ENCODE measurements around the gene KAZALD1.

Gene KAZALD1, protein sequence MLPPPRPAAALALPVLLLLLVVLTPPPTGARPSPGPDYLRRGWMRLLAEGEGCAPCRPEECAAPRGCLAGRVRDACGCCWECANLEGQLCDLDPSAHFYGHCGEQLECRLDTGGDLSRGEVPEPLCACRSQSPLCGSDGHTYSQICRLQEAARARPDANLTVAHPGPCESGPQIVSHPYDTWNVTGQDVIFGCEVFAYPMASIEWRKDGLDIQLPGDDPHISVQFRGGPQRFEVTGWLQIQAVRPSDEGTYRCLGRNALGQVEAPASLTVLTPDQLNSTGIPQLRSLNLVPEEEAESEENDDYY

DNA sequence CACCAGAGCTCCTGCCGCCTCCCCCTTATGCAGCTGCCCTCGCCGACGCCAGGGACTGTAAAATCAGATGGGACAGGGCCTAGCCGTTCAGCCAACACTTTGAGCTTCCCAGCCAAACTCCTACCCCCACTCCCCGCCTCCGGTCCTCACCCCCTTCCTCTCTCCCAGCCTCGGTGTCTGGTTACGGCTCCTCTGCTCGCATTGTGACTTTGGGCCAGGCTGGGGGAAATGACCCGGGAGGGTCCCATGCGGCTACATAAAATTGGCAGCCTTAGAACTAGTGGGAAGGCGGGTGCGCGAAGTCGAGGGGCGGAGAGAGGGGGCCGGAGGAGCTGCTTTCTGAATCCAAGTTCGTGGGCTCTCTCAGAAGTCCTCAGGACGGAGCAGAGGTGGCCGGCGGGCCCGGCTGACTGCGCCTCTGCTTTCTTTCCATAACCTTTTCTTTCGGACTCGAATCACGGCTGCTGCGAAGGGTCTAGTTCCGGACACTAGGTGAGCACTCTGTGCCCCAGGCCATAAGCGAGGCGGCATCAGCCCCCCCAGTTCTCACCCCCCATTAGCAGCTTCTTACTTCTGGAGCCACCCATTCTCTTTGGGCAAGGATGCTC, at the start of gene KAZALD1:
Gene KAZALD1 (plus strand): TSS at position 366 of the 608 bp plus-strand sequence. CDS start 604 bp downstream, outside the sequence.
- no peak for DNase-seq

DNA sequence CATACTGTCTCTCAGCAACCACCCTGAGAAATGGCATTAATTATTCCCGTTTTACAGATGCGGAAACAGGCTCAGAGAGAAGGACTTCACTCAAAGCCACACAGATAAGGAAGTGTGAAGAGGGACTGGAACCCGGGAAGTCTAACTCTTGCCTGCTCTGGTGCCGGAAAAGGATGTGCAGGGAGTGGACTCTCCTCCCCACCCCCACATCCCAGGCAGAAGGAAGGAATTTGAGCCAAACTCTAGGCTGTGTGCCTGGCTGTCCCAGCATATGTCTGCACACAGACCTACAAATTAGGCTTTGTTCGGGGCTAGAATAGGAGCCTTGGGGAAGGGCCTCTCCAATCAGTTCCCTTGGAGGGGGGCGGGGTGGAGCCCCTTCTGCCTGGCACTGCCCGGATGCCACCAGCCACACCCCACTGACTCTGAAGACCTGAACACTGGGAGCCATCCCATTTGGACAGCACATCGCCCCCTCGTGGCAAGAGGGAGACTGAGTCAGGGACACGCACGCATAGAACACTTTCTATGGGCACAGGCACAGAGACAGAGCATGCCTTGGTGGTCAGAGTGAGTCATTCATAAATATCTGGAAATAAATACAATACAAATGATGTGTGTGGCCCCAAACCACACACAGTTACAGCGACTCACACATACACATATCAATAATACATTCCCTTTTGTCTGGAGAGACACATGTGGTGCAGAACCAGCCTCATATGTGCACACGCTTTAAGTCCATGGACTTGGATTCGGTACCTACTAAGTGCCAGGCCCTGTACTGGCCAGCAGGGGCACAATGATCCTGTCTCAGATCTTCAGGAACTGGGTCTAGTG, 49.0 kb upstream of the KAZALD1 start:
- peak; percentile 69 for DNase-seq

DNA sequence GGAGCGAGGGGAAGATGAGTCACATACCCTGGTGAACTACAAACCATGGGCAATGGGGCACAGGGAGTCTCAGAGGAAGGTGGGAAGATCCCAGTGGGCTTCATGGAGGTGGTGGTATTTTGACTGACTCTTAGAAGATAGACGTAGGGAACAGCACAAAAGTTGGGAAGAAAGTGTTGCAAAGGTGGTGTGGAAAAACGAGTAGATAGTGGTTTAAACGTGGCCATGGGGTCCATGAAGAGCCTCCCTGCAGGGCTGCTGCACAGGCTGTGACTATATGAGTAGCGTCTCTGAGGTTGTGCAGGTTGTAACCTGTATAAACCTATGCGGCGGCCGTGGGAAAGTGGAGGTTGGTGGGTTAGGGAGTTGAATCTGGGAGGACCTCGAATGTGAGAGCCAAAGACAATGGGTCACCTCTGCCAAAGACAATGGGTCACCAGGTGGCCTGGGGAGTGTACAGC, 48.4 kb upstream of the KAZALD1 start:
- DNase-seq: no peak

DNA sequence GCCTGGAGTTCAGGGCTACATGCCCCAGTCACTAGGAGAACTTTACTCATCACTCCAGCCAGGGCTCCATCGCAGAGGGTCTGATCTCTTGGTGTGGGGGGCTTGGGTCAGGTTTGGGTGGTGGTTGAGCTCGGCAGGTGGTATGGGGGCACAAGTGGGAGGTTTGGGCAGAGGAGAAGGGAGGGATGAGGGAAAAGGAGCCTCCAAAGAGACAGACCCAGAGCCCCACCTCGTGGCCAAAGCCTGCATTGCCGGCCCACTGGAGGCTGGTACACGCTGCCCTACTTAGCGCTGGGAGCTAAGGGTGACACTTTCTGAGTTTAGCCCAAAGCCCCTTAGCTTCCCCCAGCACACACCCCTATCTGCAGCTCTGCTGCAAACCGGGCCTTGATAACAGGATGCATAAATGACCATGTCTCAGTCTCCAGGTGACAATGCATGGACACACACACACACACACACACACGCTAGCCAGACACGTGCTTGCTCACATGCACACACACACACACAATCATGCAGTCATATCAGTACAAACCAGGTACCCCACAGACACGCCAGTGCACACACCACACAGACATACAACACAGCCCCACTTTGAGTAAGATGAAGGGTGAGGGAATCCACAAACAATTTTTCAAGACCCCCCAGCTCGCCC, 47.4 kb upstream of the KAZALD1 start:
- peak; percentile 76 for DNase-seq

DNA sequence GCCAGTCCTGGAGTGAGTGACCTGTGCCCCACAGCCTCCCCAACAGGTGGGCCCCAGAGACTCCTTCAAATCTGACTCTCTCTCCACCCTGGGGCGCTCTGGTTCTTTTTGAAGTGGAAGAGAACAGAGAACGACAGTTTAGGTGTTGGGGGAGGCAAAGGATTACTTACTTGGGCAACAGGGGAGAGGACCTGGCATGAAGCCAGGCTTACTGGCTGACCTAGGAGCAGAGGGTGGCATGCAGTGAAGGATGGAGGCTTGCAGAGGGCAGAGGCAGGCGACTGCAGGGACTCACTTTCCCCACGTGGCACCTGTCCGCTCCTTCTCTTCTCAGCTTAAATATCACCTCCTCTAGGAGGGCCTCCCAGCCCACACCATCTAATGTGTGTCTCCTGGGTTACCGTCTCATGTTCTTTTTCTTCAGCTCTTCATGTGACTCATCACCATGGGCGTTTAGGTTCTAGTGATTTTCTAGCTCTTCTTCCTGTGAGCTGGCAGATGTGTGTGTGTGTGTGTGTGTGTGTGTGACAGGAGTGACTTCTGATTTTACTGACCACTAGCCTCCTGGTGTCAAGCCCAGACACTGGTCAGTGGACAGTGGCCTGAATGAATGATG, 46.7 kb upstream of the KAZALD1 start:
- DNase-seq: no peak

DNA sequence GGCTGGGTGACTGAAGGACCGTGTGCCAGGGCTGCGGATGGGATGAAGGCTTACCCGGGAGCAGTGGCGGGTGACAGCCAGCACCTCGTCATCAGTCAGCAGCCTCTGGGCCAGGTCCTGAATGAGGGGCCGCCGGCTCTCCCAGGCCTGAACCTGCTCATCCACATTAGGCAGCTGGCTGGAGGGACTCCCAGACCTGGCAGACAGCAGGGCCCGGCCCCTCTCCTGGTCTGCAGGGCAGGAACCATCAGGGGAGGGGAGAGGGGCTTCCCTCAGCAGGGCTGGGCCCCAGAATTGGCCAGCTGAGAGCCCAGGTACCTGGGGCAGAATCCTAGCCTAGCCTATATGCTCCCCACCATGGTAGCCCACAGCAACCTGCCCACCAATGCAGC, 46.2 kb upstream of the KAZALD1 start:
- DNase-seq: no peak

DNA sequence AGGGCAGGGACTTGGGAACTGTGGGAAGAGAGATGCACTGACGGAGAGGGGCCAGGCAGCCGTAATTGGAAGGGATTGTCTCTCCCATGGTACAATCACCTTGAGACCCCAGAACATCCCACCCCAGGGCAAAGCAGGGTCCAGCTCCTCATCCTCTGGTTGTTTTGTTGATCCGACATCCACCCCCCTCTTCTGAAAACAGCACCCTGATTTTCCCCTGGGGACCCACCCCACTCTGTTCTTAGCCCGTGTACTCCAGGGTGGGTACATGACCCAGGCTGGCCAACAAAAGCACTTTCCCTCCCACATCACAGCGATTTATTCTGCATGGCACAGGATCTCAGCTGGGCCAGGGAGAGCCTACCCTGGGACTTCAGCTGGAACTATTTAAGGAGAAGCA, 45.0 kb upstream of the KAZALD1 start:
- no peak for DNase-seq

DNA sequence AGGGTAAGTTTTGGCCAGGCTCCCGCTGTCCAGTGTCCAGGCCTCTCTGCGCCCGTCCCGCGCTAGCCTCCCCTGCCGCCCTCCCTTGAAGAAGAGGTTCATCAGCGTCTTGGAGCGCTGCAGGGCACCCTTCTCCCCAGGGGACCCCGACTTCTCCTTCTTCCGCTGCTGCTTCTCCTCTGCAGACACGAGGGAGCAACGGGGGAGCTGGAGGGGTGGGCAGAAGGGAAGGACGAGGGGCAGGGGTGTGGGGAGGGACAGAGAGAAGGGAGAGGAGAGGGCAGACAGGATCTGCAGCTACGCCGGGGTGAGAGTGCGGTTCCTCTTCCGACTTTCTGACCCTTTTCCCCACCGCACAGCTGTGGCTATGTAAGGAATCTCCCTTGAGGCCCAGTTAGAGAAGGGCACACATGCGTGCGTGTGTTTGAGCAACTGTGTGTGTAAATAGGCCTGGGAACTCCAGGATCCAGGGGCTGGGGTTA, 43.6 kb upstream of the KAZALD1 start:
- DNase-seq: no peak

DNA sequence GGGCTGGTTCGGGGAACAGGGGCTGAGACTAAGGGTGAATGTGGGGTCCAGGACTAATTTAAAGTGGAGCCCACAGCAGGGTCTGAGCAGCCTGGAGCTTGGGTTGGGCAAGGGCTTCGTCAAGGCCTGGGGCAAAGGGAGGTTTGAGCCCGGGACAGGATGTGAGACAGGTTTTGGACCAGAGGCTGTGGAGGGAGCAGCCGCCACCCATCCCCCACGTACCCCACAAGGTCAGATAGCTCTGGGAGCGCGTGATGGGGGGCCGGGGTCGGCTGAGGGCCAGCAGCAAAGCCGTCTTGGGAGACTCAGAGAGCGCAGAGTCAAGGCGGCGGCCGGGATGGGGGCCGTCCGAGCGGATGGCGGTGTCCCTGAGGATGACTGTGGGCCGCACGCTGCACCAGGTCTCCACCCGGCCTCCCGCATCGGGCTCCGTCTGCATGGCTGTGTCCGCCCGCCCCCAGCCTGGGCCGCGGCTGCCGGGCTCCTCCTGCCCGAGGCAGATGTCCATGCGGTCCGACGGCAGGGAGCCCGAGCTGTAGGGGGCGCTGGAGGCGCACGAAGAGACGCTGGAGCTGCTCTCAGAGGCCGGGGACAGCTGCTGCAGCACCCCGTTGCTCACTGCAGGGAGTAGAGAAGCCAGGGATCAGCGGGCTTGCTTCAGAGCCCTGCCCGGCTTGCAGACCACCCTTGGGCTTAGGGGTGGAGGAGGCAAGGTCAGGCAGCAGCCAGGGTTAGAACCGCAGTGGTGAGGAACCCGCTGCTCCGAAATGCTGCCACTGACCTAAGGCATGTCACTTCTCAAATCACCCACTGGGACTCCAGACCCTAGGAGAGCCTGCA, 43.0 kb upstream of the KAZALD1 start:
- peak; percentile 71 for DNase-seq

DNA sequence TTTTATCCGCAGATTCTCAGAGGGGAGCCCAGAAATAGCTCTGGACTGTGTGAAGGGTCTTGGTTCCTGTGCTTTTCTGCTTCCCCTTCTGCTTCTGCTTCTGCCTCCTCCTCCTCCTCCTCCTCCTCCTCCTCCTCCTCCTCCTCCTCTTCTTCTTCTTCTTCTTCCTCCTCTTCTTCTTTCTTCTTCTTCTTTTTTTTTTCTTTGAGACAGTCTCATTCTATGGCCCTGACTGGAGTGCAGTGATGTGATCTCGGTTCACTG, 42.4 kb upstream of the KAZALD1 start:
- no peak for DNase-seq

DNA sequence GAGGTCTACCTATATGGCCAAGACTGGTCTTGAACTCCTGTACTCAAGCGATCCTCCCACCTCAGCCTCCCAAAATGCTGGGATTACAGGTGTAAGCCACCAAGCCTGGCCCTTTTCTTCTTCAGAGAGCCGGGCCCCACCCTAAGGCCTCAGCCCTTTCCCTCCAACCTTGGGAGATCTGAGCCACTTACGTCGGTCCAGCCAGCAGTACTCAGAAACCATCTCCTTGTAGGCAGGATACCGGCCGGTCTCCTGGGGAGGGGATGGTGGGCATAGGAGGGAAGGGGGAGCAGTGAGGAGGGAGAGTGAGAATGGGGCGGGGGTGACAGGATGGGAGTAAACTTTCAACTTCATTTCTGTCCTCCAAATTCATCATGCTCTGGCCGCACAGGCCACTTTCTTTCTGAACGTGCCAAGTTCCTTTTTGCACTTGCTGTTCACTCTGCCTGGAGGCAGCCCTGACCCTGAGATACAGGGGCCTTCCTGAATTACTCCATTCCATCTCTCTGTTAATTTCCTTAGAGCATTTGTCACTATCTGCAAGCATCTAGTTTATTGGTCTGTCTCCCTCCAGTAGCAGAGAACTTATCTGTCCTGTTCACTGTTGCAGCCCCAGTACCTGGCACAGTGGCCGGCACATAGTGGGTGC, 41.2 kb upstream of the KAZALD1 start:
- DNase-seq: no peak

DNA sequence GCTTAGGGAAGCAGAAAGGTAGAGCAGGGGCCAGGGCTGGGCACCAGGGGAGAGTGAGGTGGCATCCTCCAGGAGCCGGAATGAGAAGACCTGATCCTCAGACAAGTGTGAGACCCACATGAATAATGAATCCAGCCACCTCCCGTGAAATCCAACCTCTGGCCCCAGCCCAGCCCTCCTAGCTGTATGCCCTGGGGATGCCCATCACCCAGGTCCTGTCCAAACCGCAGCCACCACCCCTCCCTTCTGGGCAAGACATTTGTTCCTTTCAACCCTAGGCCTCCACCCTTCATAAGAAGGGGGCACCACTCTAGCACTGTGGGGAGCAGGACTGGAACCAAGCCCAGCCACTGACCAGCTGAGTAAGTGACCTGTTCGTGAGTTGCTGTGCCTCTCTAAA, 40.5 kb upstream of the KAZALD1 start:
- DNase-seq: no peak

DNA sequence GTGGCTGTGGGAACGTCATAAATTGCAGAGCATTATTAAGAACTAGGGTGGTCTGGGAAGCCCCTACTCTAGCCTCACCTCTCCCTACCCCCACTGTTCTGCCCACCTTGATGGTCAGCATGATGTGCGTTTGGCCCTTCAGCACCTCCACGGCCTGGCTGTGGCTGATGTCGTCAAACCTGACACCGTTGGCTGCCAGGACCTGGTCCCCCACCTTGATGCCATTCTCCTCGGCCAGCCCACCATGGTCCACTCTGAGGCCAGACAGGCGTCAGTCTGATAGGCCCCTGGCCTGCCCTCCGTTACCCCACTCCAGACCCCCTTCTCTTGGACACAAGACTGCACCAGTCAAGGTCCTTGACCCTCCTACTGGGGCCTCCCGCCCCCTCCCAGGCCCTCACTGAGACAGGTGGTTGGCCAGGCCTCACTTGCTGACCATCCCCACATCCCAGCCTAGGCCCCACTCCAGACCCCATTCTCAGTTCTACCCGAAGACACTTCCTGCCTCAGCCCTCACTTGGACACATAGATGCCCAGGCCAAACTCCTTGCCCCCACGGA, 40.0 kb upstream of the KAZALD1 start:
- DNase-seq: no peak

DNA sequence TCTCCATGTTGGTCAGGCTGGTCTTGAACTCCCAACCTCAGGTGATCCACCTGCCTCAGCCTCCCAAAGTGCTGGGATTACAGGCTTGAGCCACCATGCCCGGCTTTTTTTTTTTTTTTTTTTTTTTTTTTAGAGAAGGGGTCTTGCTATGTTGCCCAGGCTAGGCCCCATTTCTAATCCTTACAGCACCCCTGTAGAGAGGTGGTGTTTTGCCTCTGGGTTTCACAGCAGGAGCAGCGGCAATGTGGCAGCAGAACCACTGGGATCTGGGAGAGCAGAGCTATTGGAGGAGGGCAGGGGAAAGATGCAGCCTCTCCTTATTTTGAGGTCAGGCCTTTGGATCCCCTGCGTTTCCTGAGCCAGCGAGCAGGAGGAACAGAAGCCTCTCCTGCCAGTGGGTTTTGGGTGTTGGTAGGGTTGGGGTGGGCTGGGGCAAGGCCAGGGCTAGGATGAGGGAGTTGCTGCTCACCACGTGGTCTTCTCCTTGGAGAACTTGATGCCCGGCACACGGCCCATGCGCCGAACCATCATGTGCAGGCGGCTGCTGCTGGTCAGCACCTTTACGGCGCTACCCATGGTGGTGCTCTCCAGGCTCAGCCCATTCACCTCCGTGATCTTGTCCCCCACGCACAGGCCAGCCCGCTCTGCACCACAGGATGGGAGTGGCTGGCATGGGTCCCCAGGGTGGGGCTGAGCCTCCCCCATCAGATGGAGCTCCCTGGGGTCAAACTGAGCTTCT, 38.7 kb upstream of the KAZALD1 start:
- DNase-seq: no peak

DNA sequence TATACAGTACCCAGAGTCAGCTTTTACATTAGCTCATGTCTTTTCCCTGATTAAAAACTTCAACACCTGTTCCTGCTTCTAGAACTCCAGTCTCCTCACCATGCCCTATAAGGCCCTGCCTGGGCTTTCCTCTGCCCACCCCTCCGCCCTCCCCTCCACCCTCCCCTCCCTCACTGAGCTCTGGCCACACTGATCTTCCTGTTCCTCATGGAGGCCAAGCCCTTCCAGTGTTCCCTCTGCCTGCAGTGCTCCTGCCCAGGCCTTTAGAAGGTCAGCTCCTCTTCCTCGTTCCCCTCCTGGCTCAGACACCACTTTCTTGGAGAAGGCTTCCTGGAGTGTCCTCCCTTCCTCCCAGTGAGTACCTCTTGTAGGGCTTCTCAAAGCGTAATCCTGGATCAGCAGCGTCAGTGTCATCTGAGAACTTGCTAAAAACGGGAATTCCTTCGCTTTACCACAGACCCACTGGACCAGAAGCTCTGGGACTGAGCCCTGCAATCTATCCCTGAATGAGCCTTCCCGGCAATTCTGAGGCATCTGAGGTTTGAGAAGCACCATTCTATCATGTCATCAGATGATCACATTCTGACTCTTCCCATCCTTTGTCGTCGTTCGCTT, 34.6 kb upstream of the KAZALD1 start:
- no peak for DNase-seq

DNA sequence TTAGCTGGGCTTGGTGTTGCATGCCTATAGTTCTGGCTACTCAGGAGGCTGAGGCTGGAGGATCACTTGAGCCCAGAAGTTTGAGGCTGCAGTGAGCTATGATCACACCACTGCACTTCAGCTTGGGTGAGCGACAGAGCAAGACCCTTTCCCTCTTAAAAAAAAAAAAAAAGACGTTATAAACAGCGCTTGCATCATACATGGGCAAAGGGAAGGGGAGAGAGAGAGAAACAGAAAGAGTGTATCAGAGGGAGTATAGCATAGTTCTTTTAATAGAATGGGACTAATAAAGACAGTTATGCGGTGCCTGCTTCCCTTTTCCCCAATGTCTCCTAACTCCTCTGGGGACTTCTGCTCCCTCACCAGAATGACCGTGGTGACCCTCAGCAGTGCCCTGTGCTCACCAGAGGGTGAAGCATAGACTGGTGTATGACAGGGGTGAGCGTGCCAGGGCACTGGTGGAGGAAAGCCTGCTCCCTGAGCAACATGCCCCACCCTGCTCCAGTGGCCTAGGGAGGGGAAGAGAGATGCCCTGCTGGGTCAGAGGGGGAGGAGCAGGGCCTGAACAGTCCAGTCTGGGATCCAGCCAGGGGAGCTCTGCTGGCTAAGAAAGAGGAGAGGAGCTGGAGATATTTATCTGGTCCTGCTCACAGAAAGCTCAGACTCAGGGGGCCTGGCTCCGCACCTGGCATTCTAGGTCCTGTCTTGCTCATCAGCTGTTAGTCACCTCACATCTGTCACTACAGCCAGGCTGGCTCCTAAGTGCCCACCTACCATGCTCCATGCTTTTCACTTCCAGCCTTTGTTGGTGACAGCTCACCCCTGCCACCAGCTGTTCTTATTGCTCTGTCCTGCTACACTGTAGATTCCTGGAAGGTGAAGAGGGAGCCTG, 33.1 kb upstream of the KAZALD1 start:
- DNase-seq: no peak

DNA sequence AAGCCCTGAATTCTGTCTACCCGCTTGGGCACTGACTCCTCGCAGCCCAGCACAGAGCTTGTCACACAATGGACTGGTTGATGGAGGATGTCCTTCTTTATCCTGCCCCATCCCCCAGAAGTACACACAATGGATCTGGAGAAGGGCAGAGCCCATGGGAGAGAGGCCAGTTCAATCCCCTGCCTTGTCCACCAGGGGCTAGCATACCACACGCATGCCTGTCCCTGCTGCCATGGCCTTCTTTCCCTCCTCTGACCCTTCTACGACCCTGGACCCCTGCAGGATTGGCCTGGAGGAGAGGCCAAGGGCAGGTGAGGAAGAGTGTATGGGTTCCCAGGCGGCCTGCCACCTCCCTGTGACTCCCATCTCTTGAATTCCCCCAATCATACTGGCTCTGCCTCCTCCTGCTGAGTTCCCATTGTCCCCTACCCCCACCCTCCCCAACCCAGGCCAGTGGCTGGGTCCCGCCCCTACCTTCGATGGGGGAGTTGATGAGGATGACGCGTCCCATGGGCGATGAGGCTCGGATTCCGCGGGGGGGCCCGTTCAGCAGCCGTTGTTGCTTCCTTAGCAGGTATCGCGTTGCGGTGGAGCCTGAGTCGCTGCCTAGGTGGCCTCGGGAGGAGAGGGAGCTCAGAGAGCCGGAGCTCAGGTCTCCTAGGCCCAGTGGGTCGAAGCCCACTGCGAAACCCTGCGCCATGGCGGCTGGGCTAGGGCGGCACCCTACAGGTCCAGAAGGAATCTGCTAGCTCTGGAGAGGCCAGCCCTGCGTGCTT, 32.1 kb upstream of the KAZALD1 start:
- no peak for DNase-seq

Measured in activated gamma-delta T cell treated with Interleukin-2 at 50 U/mL for 16 hours (primary cell).